SJCRH30 (cell line): ENCODE measurements around the gene PRSS3. TPM values are rescaled to one million over a fixed set of nuclear protein-coding genes. Genes with fewer than 3 reads are reported as not detected.
"Not testable (repeated sequence)": the region's sequence is repeated elsewhere in the genome, so short reads cannot be mapped to it uniquely, and the experiment has no call there.

Experiments used
- DNase-seq, 2 experiments: peaks; one replicate each; pipeline ENCODE4 v3.0.0-alpha.2; 2015 to 2020
- H3K27ac ChIP-seq: fragments of 250-450 bp; sonication (Bioruptor Pico); 2 replicates; pipeline ENCODE4 v1.5.1; 2020; ENCODE audit warnings: mild to moderate bottlenecking, moderate library complexity
- H3K27me3 ChIP-seq: fragments of 250-450 bp; sonication (Bioruptor Pico); 2 replicates; pipeline ENCODE4 v1.5.1; 2020; ENCODE audit warnings: mild to moderate bottlenecking, moderate library complexity
- H3K36me3 ChIP-seq: fragments of 250-450 bp; sonication (Bioruptor Pico); 2 replicates; pipeline ENCODE4 v1.5.1; 2020; ENCODE audit warnings: mild to moderate bottlenecking, moderate library complexity
- H3K4me1 ChIP-seq: fragments of 250-450 bp; sonication (Bioruptor Pico); 2 replicates; pipeline ENCODE4 v1.5.1; 2020; ENCODE audit warnings: mild to moderate bottlenecking, moderate library complexity
- H3K4me3 ChIP-seq: fragments of 250-450 bp; sonication (Bioruptor Pico); 2 replicates; pipeline ENCODE4 v1.5.1; 2020; ENCODE audit warnings: mild to moderate bottlenecking, moderate library complexity
- H3K9me3 ChIP-seq: fragments of 250-450 bp; sonication (Bioruptor Pico); replicated peaks from 2 replicates; pipeline ENCODE4 v1.5.1; 2020; ENCODE audit warnings: mild to moderate bottlenecking, moderate library complexity
- total RNA-seq: library from RNA; depleted of rRNA; stranded (reverse); fragments of >200 nt; shearing (Covaris generic); gene quantifications from 2 replicates; pipeline ENCODE4 v1.2.3, GENCODE V29; 2014; rRNA removed

The PRSS3 gene
- not detected in 2 replicates for total RNA-seq

- H3K27ac ChIP-seq = no peak within 1 kb of the TSS
- DNase-seq = no peak
- no peak within 1 kb of the TSS for H3K4me3 ChIP-seq
- H3K36me3 ChIP-seq = no peaks in the 10 kb centered on the region
- no peaks in the 10 kb centered on the region for H3K9me3 ChIP-seq
- no peaks in the 10 kb centered on the region for H3K4me1 ChIP-seq
- H3K27me3 ChIP-seq = no peaks in the 10 kb centered on the region
Observed at GRCh38 chr9:33795281-33795680, at the start of gene PRSS3. Gene PRSS3 (plus strand): TSS chr9:33795561. CDS start chr9:33795574, 13 bp downstream.

GRCh38 chr9:33748633-33749304 lies 46.6 kb upstream of the PRSS3 start:
- no peak overlapping the region for H3K4me3 ChIP-seq
- DNase-seq = no peak
- H3K36me3 ChIP-seq = no peaks in the 10 kb centered on the region
- H3K4me1 ChIP-seq = no peaks in the 10 kb centered on the region
- H3K27ac ChIP-seq = no peak overlapping the region
- H3K9me3 ChIP-seq = no peaks in the 10 kb centered on the region
- no peaks in the 10 kb centered on the region for H3K27me3 ChIP-seq

GRCh38 chr9:33749305-33749654 lies 46.1 kb upstream of the PRSS3 start:
- H3K4me1 ChIP-seq, H3K36me3 ChIP-seq, H3K27ac ChIP-seq, H3K27me3 ChIP-seq, H3K4me3 ChIP-seq, H3K9me3 ChIP-seq, DNase-seq: not testable (repeated sequence)

- Histone ChIP-seq H3K36me3 (no peaks in the 10 kb centered on the region), H3K27ac (no peak overlapping the region), H3K9me3 (no peaks in the 10 kb centered on the region), H3K4me3 (no peak overlapping the region), H3K4me1 (no peaks in the 10 kb centered on the region), H3K27me3 (no peaks in the 10 kb centered on the region)
- no peak for DNase-seq
Observed at GRCh38 chr9:33750307-33750838, 45.0 kb upstream of the PRSS3 start.

- no peaks in the 10 kb centered on the region for H3K9me3 ChIP-seq
- no peaks in the 10 kb centered on the region for H3K36me3 ChIP-seq
- H3K27ac ChIP-seq = no peak overlapping the region
- no peak overlapping the region for H3K4me3 ChIP-seq
- no peaks in the 10 kb centered on the region for H3K27me3 ChIP-seq
- DNase-seq = no peak
- H3K4me1 ChIP-seq = no peaks in the 10 kb centered on the region
Observed at GRCh38 chr9:33750839-33751339, 44.5 kb upstream of the PRSS3 start.

DNA sequence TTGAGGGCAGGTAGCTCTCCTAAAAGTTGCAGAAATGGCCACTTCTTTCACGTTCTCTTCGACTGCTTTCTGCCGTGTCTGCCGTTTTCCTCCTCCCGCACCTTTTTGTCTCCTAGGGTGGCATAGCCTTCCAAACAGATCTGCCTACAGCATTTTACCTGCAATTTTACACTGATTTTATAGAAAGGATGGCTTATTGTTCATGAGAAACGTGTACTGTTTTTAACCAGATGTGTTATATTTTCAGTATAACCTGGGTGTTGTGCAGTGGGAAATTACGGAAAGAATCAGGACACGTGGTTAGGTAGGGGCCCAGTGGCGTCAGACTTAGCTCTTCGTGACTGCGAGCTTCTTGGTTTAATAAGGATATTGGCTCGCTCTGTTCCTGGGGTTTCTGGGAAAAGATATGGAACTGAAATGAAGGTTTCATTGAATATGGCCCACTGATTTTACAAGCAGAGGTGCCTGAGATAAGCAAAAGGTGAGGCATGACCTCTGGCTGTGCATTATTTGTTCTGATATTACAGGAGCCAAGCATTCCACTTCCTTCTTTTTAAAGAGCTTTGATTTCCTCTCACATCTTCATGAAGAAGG lies 43.7 kb upstream of the PRSS3 start:
- no peak for DNase-seq
- Histone ChIP-seq H3K4me3 (no peak overlapping the region), H3K9me3 (no peaks in the 10 kb centered on the region), H3K27me3 (no peaks in the 10 kb centered on the region), H3K4me1 (no peaks in the 10 kb centered on the region), H3K36me3 (no peaks in the 10 kb centered on the region), H3K27ac (no peak overlapping the region)

- no peaks in the 10 kb centered on the region for H3K36me3 ChIP-seq
- H3K9me3 ChIP-seq = no peaks in the 10 kb centered on the region
- H3K4me1 ChIP-seq = no peaks in the 10 kb centered on the region
- no peak overlapping the region for H3K27ac ChIP-seq
- no peak overlapping the region for H3K4me3 ChIP-seq
- H3K27me3 ChIP-seq = no peaks in the 10 kb centered on the region
- peak in 1 of 2 experiments; percentile 13 for DNase-seq
Observed at GRCh38 chr9:33752130-33752637, 43.2 kb upstream of the PRSS3 start.

DNA sequence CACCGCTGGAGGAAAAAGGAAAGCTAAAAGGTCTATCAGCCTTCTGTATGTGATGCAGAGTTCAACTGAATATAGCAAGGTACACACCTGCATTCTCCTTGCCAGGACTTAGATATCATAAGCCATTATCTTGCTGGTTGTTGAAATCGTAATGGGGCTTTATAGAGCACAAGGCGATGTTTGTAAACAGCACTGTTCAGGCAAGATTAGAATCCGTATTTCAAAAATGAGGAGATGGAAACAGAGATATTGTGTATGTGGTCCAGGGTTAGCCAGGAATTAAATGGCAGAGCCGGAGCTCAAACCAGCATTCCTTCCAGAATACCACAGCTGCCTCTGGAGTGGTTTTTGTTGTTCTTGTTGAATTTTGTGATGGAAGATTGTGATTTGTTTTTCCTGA lies 42.6 kb upstream of the PRSS3 start:
- DNase-seq, H3K27ac ChIP-seq, H3K36me3 ChIP-seq, H3K9me3 ChIP-seq, H3K4me3 ChIP-seq, H3K27me3 ChIP-seq, H3K4me1 ChIP-seq: not testable (repeated sequence)

DNA sequence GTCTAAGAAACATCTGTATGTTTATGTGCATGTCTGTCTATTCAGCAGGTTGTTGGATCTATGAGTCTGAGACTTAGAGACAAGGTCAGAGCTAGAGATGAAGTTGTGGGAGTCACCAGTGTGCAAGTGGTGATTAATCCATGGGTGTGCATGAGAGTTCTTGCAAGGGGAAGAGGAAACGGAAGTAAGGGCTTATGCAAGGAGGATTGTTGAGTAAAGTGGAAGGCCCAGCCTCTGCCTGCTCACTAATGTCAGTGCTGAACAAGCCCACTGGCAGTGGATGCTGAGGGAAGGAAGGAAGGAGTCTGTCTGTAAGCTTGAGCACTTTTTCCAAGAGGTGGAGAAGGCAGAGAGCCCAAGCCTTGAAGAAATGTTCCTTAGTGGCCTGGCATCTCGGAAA lies 35.7 kb upstream of the PRSS3 start:
- DNase-seq, H3K27me3 ChIP-seq, H3K4me3 ChIP-seq, H3K9me3 ChIP-seq, H3K27ac ChIP-seq, H3K36me3 ChIP-seq, H3K4me1 ChIP-seq: not testable (repeated sequence)

DNA sequence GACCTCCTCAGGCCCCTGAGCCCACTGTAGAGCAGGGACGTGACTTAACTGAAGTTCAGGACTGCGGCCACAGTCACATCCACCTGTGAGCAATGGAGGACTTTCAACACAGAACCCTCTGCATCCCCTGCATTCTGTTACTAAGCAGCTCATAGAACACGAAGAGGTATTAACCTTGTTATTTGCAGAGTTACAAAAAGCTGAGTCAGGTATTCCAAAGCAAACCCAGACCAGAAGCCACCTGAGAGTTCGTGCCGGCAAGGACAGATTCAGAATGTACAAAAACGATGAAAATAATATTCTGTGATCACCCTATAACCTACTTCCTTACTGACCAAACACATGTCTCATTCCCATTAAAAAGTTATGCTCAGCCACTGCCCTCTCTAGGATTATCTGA lies 33.0 kb upstream of the PRSS3 start:
- no peak overlapping the region for H3K27ac ChIP-seq
- no peaks in the 10 kb centered on the region for H3K27me3 ChIP-seq
- no peaks in the 10 kb centered on the region for H3K4me1 ChIP-seq
- H3K9me3 ChIP-seq = no peaks in the 10 kb centered on the region
- no peaks in the 10 kb centered on the region for H3K36me3 ChIP-seq
- no peak overlapping the region for H3K4me3 ChIP-seq
- DNase-seq = no peak

DNA sequence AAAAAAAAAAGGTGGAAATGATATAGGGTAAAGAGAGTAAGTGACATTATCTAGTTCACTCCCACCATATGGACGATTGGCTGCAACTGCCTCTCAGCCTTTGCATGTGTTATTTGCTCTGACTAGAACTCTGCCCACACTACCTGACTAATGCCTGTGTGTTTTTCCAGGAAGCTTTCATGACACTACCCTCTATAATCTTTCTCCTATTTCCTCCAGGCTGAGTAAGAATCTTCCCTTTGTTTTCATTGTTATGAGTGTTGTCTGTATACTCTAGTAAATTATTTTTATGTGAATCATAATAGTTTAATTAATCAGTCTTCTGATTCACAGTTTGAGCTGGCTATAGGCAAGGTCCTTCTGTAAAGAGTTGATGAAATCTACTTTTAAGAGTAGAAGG lies 31.7 kb upstream of the PRSS3 start:
- not testable (repeated sequence) for H3K4me3 ChIP-seq, H3K27ac ChIP-seq, H3K9me3 ChIP-seq, DNase-seq, H3K36me3 ChIP-seq, H3K4me1 ChIP-seq, H3K27me3 ChIP-seq

GRCh38 chr9:33765411-33765810 lies 29.9 kb upstream of the PRSS3 start:
- no peak for DNase-seq
- Histone ChIP-seq H3K27ac (no peak overlapping the region), H3K36me3 (no peaks in the 10 kb centered on the region), H3K4me3 (no peak overlapping the region), H3K9me3 (no peaks in the 10 kb centered on the region), H3K27me3 (no peaks in the 10 kb centered on the region), H3K4me1 (no peaks in the 10 kb centered on the region)

DNA sequence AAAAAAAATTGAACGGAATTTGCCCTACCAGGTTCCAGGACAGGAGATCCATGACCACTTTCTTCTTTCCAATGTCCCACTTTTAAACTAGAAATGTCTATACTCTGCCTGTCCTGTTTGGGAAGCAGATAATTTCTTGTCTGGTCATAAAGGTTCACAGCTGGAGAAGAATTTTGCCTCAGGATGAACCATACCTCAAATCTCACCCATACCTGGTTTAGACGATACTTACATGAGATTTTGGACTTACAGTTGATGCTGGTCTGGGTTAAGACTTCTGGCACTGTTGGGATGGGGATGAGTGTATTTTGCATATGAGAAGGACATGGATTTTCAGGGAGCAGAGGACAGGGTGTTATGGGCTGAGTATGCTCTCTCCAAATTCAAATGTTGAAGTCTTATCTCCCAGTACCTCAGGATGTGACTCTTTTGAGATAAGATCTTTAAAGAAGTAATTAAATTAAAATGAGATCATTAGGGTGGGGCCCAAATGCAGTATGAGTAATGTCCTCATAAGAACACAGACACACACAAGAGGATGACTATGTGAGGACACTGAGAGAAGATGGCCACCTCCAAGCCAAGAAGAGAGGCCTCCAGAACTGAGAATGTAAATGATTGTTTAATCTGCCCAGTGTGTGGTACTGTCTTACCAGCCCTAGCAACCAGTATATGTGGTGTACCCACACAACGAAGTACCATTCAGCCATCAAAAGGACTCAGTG lies 25.0 kb upstream of the PRSS3 start:
- H3K4me3 ChIP-seq, H3K4me1 ChIP-seq, H3K27ac ChIP-seq, DNase-seq, H3K9me3 ChIP-seq, H3K27me3 ChIP-seq, H3K36me3 ChIP-seq: not testable (repeated sequence)

GRCh38 chr9:33773135-33773534 lies 22.2 kb upstream of the PRSS3 start:
- H3K27me3 ChIP-seq, H3K36me3 ChIP-seq, H3K9me3 ChIP-seq, H3K4me1 ChIP-seq, DNase-seq, H3K27ac ChIP-seq, H3K4me3 ChIP-seq: not testable (repeated sequence)

DNA sequence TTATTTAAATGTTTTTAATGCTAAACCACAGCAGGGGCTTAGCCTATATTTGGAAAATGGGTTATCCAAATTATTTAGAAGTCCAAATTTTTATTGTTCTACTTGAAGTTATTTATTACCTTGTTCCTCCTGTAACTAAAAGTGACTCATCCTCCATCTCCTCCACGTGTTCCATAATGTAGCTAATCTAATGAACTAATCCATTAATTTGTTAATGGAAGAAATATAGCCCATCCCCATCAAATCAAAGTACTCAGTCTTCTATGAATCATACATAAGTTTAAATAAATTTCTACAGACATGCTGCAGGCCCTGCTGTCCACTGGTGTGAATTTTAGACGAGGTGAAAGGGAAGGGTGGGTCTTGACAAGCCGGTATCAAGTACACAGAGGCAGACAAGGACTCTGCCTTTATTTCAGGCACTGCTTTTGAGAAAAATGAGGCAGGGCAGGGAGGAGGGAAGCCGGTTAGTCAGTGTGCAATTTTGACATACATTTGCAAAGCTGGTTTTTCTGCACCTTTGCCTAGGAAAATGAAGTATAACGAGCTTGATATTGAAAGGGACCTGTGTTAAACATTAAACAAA lies 21.2 kb upstream of the PRSS3 start:
- not testable (repeated sequence) for H3K27me3 ChIP-seq, H3K4me1 ChIP-seq, H3K9me3 ChIP-seq, H3K36me3 ChIP-seq, H3K4me3 ChIP-seq, DNase-seq, H3K27ac ChIP-seq
